Lung (tissue), 12 donors: Measurements from ENCODE around the gene GSC2. TPM values are rescaled to one million over a fixed set of nuclear protein-coding genes. Genes with fewer than 3 reads are reported as not detected.

Source experiments
- ATAC-seq: fragments of 200-7000 bp; cut with Tn5 transposase; one replicate; pipeline ENCODE4 v1.9.1; 2020; ENCODE audit warnings: moderate number of reproducible peaks; ENCODE audit not compliant: insufficient read depth, low FRiP score
- DNase-seq, 3 donors: peaks; one replicate each; pipeline ENCODE4 v3.0.0-alpha.2; 2013 to 2017
- H3K27ac ChIP-seq, 2 donors: one replicate each; pipeline ENCODE4 v1.5.1; 2013; ENCODE audit warnings: mild to moderate bottlenecking in 2 of 2, moderate library complexity in 2 of 2, control low read depth in 1 of 2, inconsistent platforms in 1 of 2, low read depth in 1 of 2, low read length in 1 of 2
- H3K27me3 ChIP-seq, 3 donors: one replicate each; pipeline ENCODE4 v1.5.1; 2013; ENCODE audit warnings: low read length in 2 of 3; ENCODE audit not compliant: control insufficient read depth in 3 of 3, insufficient read depth in 3 of 3
- H3K36me3 ChIP-seq, 4 donors: one replicate each; pipeline ENCODE4 v1.5.1; 2013; ENCODE audit warnings: low read length in 4 of 4, mild to moderate bottlenecking in 1 of 4, moderate library complexity in 1 of 4; ENCODE audit not compliant: control insufficient read depth in 4 of 4, insufficient read depth in 4 of 4
- H3K4me1 ChIP-seq, 5 donors: one replicate each; pipeline ENCODE4 v1.5.1; 2013; ENCODE audit warnings: low read length in 5 of 5, mild to moderate bottlenecking in 2 of 5, moderate library complexity in 1 of 5; ENCODE audit not compliant: control insufficient read depth in 5 of 5, insufficient read depth in 5 of 5
- H3K4me3 ChIP-seq: one replicate; pipeline ENCODE4 v1.5.1; 2013; ENCODE audit warnings: mild to moderate bottlenecking, control low read depth, moderate library complexity
- H3K9ac ChIP-seq, 2 donors: one replicate each; pipeline ENCODE4 v1.5.1; 2013; ENCODE audit warnings: low read length in 2 of 2, control low read depth in 1 of 2; ENCODE audit not compliant: insufficient read depth in 1 of 2
- H3K9me3 ChIP-seq, 4 donors: one replicate each; pipeline ENCODE4 v1.5.1; 2013; ENCODE audit warnings: low read length in 3 of 4, mild to moderate bottlenecking in 1 of 4, moderate library complexity in 1 of 4; ENCODE audit not compliant: control insufficient read depth in 4 of 4, insufficient read depth in 3 of 4
- WGBS, 2 donors: extraction: QIAGEN DNeasy Blood & Tissue Kit; methylation state at CpG; one replicate each; pipeline ENCODE4 v1.1.7; 2013; 5-methylcytosine and 5-hydroxymethylcytosine counted together
- polyA plus RNA-seq, 2 donors: library from polyadenylated mRNA; stranded (reverse); fragments of 200-250 nt; gene quantifications; one replicate each; pipeline ENCODE4 v1.2.1, GENCODE V29; 2013
- total RNA-seq, 2 donors: library from RNA; depleted of rRNA in 1 of 2; stranded (reverse); fragments of >200 nt in 1 of 2; gene quantifications; one replicate each; pipeline ENCODE4 v1.2.1, GENCODE V29; 2014 to 2021
- TF ChIP-seq, protein P1 (sequence below): IDR thresholded peaks from 2 replicates; pipeline ENCODE4 v1.5.1; 2012; ENCODE audit warnings: mild to moderate bottlenecking; ENCODE audit errors: control extremely low read depth, extremely low read depth
- donor health status: control.
- donor health status: control.
- donor health status: Bipolar disorder and iron deficiency.
- donor health status: healthy.
- donor health status: DM: yes; HTN: yes; CAD: no.

The GSC2 gene
- total and polyA plus RNA-seq, 4 donors, result not detected

DNA sequence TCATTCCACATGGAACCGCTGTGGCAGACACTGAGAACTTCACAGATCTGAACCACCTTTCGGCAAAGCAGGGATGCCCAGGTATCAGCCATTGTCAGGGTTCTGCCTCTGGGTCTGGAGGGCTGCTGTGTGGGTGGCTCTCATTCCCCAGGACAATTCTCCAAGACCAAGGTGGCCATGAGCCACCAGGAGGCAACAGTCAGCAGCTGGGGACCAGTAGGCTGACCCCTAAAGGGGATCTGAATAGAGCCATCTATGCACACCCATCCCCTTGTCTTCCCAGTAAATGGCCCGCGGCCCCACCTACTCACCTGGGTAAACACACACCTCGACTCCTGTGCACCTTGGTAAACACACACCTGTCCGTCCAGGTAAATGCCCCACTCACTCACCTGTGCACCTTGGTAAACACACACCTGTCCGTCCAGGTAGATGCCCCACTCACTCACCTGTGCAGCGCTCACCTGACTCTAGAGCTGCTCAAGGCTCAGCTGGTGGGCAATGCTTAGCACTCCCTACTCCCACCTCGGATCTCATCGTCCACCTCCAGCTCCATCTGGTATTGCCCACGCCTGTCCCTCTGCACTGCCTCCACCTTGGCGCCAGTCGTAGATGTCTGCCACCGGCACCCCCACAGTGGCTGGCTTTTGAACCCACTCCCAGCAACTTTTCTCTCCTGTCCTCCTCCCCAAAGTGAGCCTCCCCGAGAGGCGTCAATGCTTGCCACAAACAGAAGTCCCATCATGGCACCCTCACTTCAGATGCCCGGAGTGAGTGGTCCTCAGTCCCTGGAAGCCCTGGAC lies 18.2 kb upstream of the GSC2 start:
- Histone ChIP-seq H3K36me3 (peaks cover 0 to 2% (median 0%) of the 10 kb centered on the region in 4 donors), H3K9me3 (no peaks in the 10 kb centered on the region), H3K4me1 (peaks cover 2 to 26% (median 8%) of the 10 kb centered on the region in 5 donors), H3K4me3 (no peak overlapping the region), H3K27me3 (peaks cover 0 to 38% (median 18%) of the 10 kb centered on the region in 3 donors), H3K27ac (no peak overlapping the region), H3K9ac (no peak overlapping the region)
- 60 to 72% methylated on average over 17 of the region's 17 CpGs for WGBS, 2 donors
- TF ChIP-seq, protein P1, sequence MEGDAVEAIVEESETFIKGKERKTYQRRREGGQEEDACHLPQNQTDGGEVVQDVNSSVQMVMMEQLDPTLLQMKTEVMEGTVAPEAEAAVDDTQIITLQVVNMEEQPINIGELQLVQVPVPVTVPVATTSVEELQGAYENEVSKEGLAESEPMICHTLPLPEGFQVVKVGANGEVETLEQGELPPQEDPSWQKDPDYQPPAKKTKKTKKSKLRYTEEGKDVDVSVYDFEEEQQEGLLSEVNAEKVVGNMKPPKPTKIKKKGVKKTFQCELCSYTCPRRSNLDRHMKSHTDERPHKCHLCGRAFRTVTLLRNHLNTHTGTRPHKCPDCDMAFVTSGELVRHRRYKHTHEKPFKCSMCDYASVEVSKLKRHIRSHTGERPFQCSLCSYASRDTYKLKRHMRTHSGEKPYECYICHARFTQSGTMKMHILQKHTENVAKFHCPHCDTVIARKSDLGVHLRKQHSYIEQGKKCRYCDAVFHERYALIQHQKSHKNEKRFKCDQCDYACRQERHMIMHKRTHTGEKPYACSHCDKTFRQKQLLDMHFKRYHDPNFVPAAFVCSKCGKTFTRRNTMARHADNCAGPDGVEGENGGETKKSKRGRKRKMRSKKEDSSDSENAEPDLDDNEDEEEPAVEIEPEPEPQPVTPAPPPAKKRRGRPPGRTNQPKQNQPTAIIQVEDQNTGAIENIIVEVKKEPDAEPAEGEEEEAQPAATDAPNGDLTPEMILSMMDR, result no peak
- ATAC-seq, result no peak
- DNase-seq, result peak in 1 of 3 donors; percentile 7

GRCh38 chr22:19167106-19167869 lies 17.2 kb upstream of the GSC2 start:
- Histone ChIP-seq H3K27ac (no peak overlapping the region), H3K4me3 (no peak overlapping the region), H3K36me3 (peaks cover 0 to 2% (median 0%) of the 10 kb centered on the region in 4 donors), H3K27me3 (peaks cover 0 to 38% (median 18%) of the 10 kb centered on the region in 3 donors), H3K9ac (no peak overlapping the region), H3K9me3 (no peaks in the 10 kb centered on the region), H3K4me1 (peaks cover 0 to 16% (median 2%) of the 10 kb centered on the region in 5 donors)
- ATAC-seq (no peak), DNase-seq (no peak)
- 76 to 79% methylated on average over 13 of the region's 13 CpGs for WGBS, 2 donors
- TF ChIP-seq, protein P1, result no peak

- no peak overlapping the region for H3K4me3 ChIP-seq
- H3K36me3 ChIP-seq, result no peaks in the 10 kb centered on the region
- H3K27ac ChIP-seq, result no peak overlapping the region
- no peaks in the 10 kb centered on the region for H3K9me3 ChIP-seq
- no peak overlapping the region for H3K9ac ChIP-seq
- ATAC-seq (no peak), DNase-seq (no peak)
- 81 to 84% methylated on average over 8 of the region's 8 CpGs for WGBS, 2 donors
- TF ChIP-seq, protein P1, result no peak
- H3K27me3 ChIP-seq, result peaks cover 0 to 38% (median 18%) of the 10 kb centered on the region in 3 donors
- H3K4me1 ChIP-seq, result peaks cover 0 to 12% (median 0%) of the 10 kb centered on the region in 5 donors
Measured at GRCh38 chr22:19166421-19166820, 16.3 kb upstream of the GSC2 start.
